Measurements from ENCODE around the gene USP21. TPM values are rescaled to one million over a fixed set of nuclear protein-coding genes. Genes with fewer than 3 reads are reported as not detected.

Gene USP21
- total RNA-seq, 6 experiments from 2014 or later: 6.9 to 11.1 (median 8.8) TPM

DNA sequence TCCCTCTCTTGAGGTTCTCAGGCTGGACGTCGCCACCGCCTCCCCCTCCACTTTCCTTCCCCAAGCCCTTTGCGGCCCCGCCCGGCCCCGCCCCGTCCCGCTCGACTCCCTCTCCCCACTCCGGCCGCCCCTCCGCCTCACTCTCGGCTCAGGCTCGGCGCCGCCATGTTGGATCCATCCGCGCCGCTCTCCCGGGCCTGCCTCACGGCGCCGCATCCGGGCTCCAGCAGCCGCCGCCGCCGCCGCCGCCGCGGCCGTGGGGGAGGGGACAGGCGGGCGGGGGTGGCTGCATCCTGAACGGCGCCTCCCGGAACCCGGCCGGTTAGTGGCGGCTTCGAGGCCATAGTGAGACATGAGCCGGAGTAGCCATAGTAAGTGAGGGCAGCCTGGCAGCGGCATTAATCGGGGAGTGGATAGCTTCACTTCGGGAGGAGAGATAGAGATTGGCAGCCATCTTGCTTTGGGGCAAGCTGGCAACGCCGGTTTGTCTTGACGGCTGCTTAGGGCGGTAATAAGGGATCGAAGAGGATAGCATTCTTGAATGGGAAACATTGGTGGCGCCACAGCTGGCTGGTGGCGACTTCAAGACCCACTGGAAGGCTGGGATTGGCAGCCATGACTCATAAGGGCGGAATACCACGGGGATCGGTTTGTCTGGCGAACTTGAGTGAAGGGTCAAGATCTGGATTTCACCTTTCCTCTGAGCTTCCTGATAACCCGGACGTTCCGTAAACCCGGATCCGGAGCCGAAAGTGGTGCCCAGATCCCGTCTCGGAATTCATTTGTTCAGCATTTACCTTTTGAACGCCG, 26.7 kb upstream of the USP21 start, which contains the start of gene DEDD:
DEDD (minus strand) TSS at position 258 of the 810 bp plus-strand sequence. CDS start 8,205 bp downstream, outside the sequence.
- peak within 1 kb of the TSS; percentile 51 to 82 (median 73) for H3K4me3 ChIP-seq
- no peaks in the 10 kb centered on the region for H3K27me3 ChIP-seq
- H3K27ac ChIP-seq: peak within 1 kb of the TSS; percentile 81 to 94 (median 93)
- no peaks in the 10 kb centered on the region for H3K9me3 ChIP-seq
- H3K36me3 ChIP-seq: peaks cover 0 to 18% (median 0%) of the 10 kb centered on the region in 4 donors
- WGBS (ENCODE audit: insufficient coverage, low coverage, low lambda C conversion rate, missing lambda C conversion rate): under 1% methylated on average over 47 of the region's 68 CpGs
- intact Hi-C loops (cut with DNase I): no loop called here
- TF ChIP-seq, protein P1, sequence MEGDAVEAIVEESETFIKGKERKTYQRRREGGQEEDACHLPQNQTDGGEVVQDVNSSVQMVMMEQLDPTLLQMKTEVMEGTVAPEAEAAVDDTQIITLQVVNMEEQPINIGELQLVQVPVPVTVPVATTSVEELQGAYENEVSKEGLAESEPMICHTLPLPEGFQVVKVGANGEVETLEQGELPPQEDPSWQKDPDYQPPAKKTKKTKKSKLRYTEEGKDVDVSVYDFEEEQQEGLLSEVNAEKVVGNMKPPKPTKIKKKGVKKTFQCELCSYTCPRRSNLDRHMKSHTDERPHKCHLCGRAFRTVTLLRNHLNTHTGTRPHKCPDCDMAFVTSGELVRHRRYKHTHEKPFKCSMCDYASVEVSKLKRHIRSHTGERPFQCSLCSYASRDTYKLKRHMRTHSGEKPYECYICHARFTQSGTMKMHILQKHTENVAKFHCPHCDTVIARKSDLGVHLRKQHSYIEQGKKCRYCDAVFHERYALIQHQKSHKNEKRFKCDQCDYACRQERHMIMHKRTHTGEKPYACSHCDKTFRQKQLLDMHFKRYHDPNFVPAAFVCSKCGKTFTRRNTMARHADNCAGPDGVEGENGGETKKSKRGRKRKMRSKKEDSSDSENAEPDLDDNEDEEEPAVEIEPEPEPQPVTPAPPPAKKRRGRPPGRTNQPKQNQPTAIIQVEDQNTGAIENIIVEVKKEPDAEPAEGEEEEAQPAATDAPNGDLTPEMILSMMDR (IDR thresholded peaks at IDR 0.05): no peak
- TF ChIP-seq POLR2A (IDR thresholded peaks at IDR 0.05): peak; percentile 69
- ATAC-seq (peak; percentile 91 to 97 (median 92)), DNase-seq (peak; percentile 93 to 95 (median 94))
- H3K4me1 ChIP-seq: peaks cover 0 to 15% (median 4%) of the 10 kb centered on the region in 4 donors

DNA sequence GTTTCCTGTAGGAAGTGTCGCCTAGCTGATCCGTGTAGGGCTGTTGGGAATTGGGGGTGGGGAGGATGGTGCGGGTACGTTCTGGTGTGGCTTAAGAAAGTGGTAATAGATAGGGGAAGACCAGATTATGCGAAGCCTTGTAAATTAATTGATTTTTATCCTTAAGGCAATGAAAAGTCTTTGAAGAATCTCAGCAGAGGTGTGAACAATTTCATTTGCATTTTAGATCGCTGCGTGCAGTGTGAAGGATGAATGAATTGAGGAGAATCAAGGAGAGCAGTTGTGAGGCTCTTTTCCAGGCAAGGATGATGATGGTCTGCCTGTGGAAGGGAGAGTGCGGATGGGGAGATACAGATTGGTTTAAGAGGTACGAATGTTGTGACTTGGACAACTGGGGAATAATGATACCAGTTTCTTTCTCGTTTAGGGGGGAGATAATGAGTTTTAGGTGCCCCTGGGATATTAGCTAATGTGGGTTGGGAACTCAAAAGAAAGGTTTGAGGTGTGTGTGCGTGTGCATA, 26.0 kb upstream of the USP21 start:
- TF ChIP-seq POLR2A (IDR thresholded peaks at IDR 0.05): no peak
- TF ChIP-seq, protein P1 (IDR thresholded peaks at IDR 0.05): no peak
- Histone ChIP-seq H3K4me1 (peaks cover 0 to 15% (median 2%) of the 10 kb centered on the region in 4 donors), H3K9me3 (no peaks in the 10 kb centered on the region), H3K27ac (peak overlapping the region; percentile 81 to 94 (median 93)), H3K36me3 (peaks cover 0 to 11% (median 0%) of the 10 kb centered on the region in 4 donors), H3K27me3 (no peaks in the 10 kb centered on the region), H3K4me3 (peak overlapping the region; percentile 51 to 82 (median 73))
- intact Hi-C loops (cut with DNase I): no loop called here
- no peak for ATAC-seq
- 7% methylated on average over 11 of the region's 11 CpGs for WGBS (ENCODE audit: insufficient coverage, low coverage, low lambda C conversion rate, missing lambda C conversion rate)
- DNase-seq: no peak

DNA sequence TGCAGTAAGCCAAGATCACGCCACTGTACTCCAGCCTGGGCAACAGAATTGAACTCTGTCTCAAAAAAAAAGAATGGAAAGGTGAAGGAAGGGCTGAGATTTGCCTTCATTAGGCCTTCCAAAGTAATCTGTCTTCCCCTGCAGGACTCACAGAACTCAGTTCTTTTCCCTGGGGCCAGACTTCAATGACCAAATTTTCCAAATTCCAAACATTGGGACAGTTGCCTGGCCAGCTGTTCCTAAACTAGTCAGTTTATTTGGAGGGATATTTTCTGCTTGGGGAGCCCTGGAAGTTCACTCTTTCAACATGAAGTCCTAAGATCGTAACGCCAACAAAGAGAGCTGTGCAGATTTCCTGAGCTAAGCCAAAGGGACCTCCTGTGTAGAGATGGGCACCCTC, 21.4 kb upstream of the USP21 start:
- H3K36me3 ChIP-seq: no peaks in the 10 kb centered on the region
- DNase-seq: no peak
- intact Hi-C loops (cut with DNase I): no loop called here
- H3K9me3 ChIP-seq: no peaks in the 10 kb centered on the region
- H3K4me3 ChIP-seq: no peak overlapping the region
- peaks cover 0 to 7% (median 2%) of the 10 kb centered on the region in 4 donors for H3K4me1 ChIP-seq
- H3K27me3 ChIP-seq: no peaks in the 10 kb centered on the region
- TF ChIP-seq POLR2A (IDR thresholded peaks at IDR 0.05): no peak
- TF ChIP-seq, protein P1 (IDR thresholded peaks at IDR 0.05): no peak
- no peak for ATAC-seq
- H3K27ac ChIP-seq: no peak overlapping the region
- 71% methylated on average over 3 of the region's 3 CpGs for WGBS (ENCODE audit: insufficient coverage, low coverage, low lambda C conversion rate, missing lambda C conversion rate)

DNA sequence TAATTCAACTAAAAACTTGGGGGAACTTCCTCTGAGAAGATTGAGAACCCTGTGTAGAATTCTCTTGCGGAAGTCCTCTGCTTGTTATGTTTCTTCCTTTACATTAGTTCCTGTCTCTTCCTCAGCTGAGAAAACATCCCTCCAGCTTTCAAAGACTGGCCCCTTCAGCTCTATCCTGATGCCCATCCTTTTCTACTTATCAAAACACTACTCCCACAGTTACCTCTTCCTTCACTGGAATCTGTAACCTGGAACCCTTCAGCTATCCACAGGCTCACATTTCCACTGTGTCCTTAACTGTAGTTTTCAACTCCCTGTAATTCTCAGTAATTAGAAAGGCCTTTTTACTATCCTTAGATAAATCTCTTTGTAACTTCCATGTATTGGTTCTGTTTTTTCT, 20.9 kb upstream of the USP21 start:
- H3K27me3 ChIP-seq: no peaks in the 10 kb centered on the region
- WGBS (ENCODE audit: insufficient coverage, low coverage, low lambda C conversion rate, missing lambda C conversion rate): 73% methylated on average over 1 of the region's 1 CpG
- DNase-seq (no peak), ATAC-seq (peak in 1 of 4 donors; percentile 23)
- H3K4me1 ChIP-seq: peaks cover 0 to 5% (median 1%) of the 10 kb centered on the region in 4 donors
- no peaks in the 10 kb centered on the region for H3K9me3 ChIP-seq
- H3K4me3 ChIP-seq: no peak overlapping the region
- H3K27ac ChIP-seq: no peak overlapping the region
- intact Hi-C loops (cut with DNase I): no loop called here
- H3K36me3 ChIP-seq: no peaks in the 10 kb centered on the region
- TF ChIP-seq POLR2A (IDR thresholded peaks at IDR 0.05): no peak
- TF ChIP-seq, protein P1 (IDR thresholded peaks at IDR 0.05): no peak
